Activated CD8-positive, alpha-beta memory T cell treated with anti-CD3 and anti-CD28 coated beads for 4 hours (primary cell): ENCODE results near the gene NUP58.
"Not testable (repeated sequence)": the region's sequence is repeated elsewhere in the genome, so short reads cannot be mapped to it uniquely, and the experiment has no call there.

Source experiments
- DNase-seq, 2 donors: peaks; one replicate each; pipeline ENCODE4 v3.0.0-alpha.2; 2020; ENCODE audit warnings: low read depth in 2 of 2

NUP58 gene

GRCh38 chr13:25302121-25302520 lies 696 bp downstream of the NUP58 start:
- DNase-seq, result no peak

GRCh38 chr13:25306671-25307464 lies 5.4 kb downstream of the NUP58 start:
- DNase-seq, result no peak

GRCh38 chr13:25310891-25311290 lies 9.5 kb downstream of the NUP58 start:
- DNase-seq, result no peak

- not testable (repeated sequence) for DNase-seq
Observed at GRCh38 chr13:25318946-25319345, 17.5 kb downstream of the NUP58 start.

- no peak for DNase-seq
Observed at GRCh38 chr13:25319771-25320170, 18.3 kb downstream of the NUP58 start.

GRCh38 chr13:25324100-25324499 lies 22.7 kb downstream of the NUP58 start:
- DNase-seq, result no peak

GRCh38 chr13:25329706-25330105 lies 28.3 kb downstream of the NUP58 start:
- no peak for DNase-seq

- DNase-seq, result no peak
Observed at GRCh38 chr13:25330541-25330940, 29.1 kb downstream of the NUP58 start.

- DNase-seq, result no peak
Observed at GRCh38 chr13:25335856-25336255, 34.4 kb downstream of the NUP58 start.

- DNase-seq, result no peak
Observed at GRCh38 chr13:25345576-25345975, 44.2 kb downstream of the NUP58 start.

- no peak for DNase-seq
Observed at GRCh38 chr13:25347151-25347550, 45.7 kb downstream of the NUP58 start.

- DNase-seq, result no peak
Observed at GRCh38 chr13:25351404-25351803, 50.0 kb downstream of the NUP58 start.

- no peak for DNase-seq
Observed at GRCh38 chr13:25352230-25352629, 50.8 kb downstream of the NUP58 start.

- no peak for DNase-seq
Observed at GRCh38 chr13:25352806-25353205, 51.4 kb downstream of the NUP58 start.

- no peak for DNase-seq
Observed at GRCh38 chr13:25353344-25353743, 51.9 kb downstream of the NUP58 start.

- no peak for DNase-seq
Observed at GRCh38 chr13:25354377-25354776, 53.0 kb downstream of the NUP58 start.

- DNase-seq, result not testable (repeated sequence)
Observed at GRCh38 chr13:25360443-25360842, 59.0 kb downstream of the NUP58 start.

- no peak for DNase-seq
Observed at GRCh38 chr13:25365720-25366235, 64.4 kb downstream of the NUP58 start.

- no peak for DNase-seq
Observed at GRCh38 chr13:25371158-25371874, 69.9 kb downstream of the NUP58 start.

GRCh38 chr13:25371875-25372283 lies 70.5 kb downstream of the NUP58 start, which contains the start of gene ATP8A2:
TSS of gene ATP8A2 (plus strand) at chr13:25371974. CDS start at chr13:25372213, 239 bp downstream.
- DNase-seq, result no peak

- no peak for DNase-seq
Observed at GRCh38 chr13:25372284-25373081, 71.1 kb downstream of the NUP58 start.
